Measurements from ENCODE around the gene CD4.
A peak's percentile ranks its signal among the peaks of the same experiment; 100 is the strongest.

CD4 gene

DNA sequence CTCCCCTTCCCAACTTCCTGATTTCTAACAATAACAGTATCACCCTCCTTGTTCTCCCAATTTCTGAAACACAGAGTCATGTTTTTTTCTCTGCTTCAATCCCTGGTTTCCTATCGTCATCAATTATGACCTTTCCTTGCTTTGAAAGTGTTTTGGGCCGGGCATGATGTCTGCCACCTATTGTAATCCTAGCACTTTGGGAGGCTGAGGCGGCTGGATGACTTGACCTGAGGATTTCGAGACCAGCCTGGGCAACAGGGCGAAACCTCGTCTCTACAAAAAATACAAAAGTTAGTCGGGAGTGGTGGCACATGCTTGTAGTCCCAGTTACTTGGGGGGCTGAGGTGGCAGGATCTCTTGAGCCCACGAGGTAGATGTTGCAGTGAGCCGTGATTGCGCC, 19.7 kb downstream of the CD4 start:
- Mint-ChIP-seq H3K9me3 (no peaks in the 10 kb centered on the region), H3K27ac (no peak overlapping the region), H3K4me3 (no peak overlapping the region), H3K36me3 (peaks cover 29% of the 10 kb centered on the region), H3K4me1 (peaks cover 8% of the 10 kb centered on the region)
- DNase-seq (ENCODE audit: low spot score in 2 of 2) (no peak), ATAC-seq (no peak)

DNA sequence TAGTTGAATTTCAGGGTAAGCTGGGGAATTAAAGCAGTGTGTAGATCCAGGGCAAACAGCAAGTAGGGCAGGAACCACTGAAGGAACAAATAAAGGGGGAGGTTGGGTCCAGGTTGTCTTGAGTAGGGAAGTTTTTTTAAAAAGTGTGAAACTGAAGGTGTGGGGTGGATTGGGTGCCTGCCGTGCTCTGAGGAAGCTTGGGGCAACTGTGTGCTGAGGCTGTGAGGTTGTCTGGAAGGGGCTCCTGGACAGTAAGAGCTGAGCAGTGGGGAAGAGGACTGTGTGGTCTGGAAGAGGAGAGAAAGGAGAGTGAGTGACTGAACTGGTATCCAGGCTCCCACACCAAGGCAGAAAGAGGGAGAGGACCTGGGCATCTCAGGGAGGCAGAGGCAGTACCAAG, 21.4 kb downstream of the CD4 start:
- ATAC-seq (no peak), DNase-seq (ENCODE audit: low spot score in 2 of 2) (no peak)
- H3K27ac Mint-ChIP-seq, result peak overlapping the region; percentile 44
- peaks cover 12% of the 10 kb centered on the region for H3K36me3 Mint-ChIP-seq
- H3K4me3 Mint-ChIP-seq, result no peak overlapping the region
- no peaks in the 10 kb centered on the region for H3K9me3 Mint-ChIP-seq
- peaks cover 8% of the 10 kb centered on the region for H3K4me1 Mint-ChIP-seq

DNA sequence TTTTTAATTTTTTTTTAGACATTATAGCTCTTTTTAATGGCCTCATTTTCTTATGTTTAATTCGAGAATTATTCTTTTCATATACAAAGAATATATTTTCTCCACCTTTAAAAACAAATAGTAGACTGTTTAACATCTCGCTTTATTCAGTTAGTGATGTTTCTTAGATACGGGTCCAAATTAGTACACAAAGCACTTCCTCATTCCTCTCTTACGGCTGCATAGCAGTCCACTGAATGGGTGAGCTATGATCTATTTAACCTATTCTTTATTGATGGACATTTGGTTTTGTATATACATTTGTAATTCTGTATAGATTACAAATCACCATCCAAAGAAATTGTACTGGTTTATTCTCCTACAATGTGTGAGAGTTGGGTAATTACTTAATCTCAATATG, 24.0 kb downstream of the CD4 start:
- no peak overlapping the region for H3K4me3 Mint-ChIP-seq
- H3K4me1 Mint-ChIP-seq, result peaks cover 8% of the 10 kb centered on the region
- H3K9me3 Mint-ChIP-seq, result no peaks in the 10 kb centered on the region
- H3K36me3 Mint-ChIP-seq, result peaks cover 7% of the 10 kb centered on the region
- no peak for ATAC-seq
- DNase-seq (ENCODE audit: low spot score in 2 of 2), result no peak
- no peak overlapping the region for H3K27ac Mint-ChIP-seq

DNA sequence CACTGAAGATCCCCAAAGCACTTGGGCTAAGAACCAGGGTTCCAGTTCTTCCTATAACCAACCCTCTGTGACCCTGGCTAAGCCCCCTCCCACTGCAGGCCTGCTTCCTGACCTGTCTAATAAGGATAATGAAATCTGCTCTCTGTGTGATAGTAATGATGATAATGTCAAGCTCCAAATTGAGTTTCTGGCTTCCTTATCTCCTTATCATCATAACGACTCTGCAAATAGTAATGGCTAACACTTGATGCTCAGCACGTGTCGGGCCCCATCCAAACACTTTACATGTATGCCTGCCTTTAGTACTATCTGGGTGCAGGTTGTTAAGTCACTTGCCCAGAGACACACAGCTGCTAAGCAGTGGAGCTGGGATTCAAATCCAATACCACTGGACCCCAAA, 27.3 kb downstream of the CD4 start:
- Mint-ChIP-seq H3K27ac (no peak overlapping the region), H3K36me3 (peaks cover 4% of the 10 kb centered on the region), H3K4me1 (peaks cover 9% of the 10 kb centered on the region), H3K4me3 (no peak overlapping the region), H3K9me3 (no peaks in the 10 kb centered on the region)
- DNase-seq (ENCODE audit: low spot score in 2 of 2) (no peak), ATAC-seq (no peak)

DNA sequence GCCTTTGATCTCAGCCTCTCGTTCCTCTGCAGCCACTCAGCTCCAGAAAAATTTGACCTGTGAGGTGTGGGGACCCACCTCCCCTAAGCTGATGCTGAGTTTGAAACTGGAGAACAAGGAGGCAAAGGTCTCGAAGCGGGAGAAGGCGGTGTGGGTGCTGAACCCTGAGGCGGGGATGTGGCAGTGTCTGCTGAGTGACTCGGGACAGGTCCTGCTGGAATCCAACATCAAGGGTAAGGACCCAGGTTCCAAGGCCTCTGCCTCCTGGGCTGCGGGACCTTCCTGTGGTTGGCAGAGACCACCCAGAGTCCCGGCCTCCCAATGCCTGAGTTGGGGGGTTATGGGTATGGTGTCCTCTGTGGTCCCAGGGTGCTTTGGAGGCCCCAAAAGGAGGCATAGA, 27.8 kb downstream of the CD4 start:
- H3K27ac Mint-ChIP-seq, result no peak overlapping the region
- ATAC-seq, result no peak
- no peak for DNase-seq (ENCODE audit: low spot score in 2 of 2)
- H3K36me3 Mint-ChIP-seq, result peaks cover 4% of the 10 kb centered on the region
- no peak overlapping the region for H3K4me3 Mint-ChIP-seq
- H3K9me3 Mint-ChIP-seq, result no peaks in the 10 kb centered on the region
- H3K4me1 Mint-ChIP-seq, result peaks cover 13% of the 10 kb centered on the region

DNA sequence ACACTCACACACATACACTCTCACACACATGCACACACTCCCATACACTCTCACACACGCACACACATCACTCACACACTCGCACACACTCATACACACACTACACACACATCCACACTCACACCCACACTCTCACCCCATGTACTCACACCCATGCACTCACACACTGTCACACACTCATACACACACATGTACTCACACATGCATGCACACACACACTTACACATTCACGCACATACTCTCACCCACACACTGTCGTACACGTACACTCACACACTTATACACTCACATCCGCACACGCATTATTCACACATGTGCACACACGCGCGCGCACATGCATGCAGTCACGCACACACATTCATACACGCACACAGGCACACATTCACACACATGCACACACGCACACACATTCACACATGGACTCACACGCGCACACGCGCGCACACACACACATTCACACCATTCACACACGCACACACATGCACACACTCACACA, 28.4 kb downstream of the CD4 start:
- peaks cover 17% of the 10 kb centered on the region for H3K4me1 Mint-ChIP-seq
- DNase-seq (ENCODE audit: low spot score in 2 of 2) (no peak), ATAC-seq (no peak)
- peaks cover 4% of the 10 kb centered on the region for H3K36me3 Mint-ChIP-seq
- H3K27ac Mint-ChIP-seq, result no peak overlapping the region
- no peak overlapping the region for H3K4me3 Mint-ChIP-seq
- no peaks in the 10 kb centered on the region for H3K9me3 Mint-ChIP-seq

DNA sequence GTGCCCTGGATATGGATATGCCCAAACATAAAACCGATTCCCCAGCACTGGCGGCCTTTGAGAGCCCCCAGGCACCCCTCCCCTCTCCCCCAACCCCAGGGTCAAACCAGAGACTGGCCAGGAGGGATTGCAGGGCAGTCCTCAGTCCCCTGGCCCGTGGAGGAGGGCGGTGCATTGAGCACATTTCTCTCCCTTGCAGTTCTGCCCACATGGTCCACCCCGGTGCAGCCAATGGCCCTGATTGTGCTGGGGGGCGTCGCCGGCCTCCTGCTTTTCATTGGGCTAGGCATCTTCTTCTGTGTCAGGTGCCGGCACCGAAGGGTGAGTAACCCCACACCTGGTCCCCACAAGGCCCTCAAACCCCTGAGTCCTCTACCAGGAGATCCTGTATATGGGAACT, 28.9 kb downstream of the CD4 start:
- ATAC-seq, result no peak
- no peaks in the 10 kb centered on the region for H3K9me3 Mint-ChIP-seq
- no peak for DNase-seq (ENCODE audit: low spot score in 2 of 2)
- no peak overlapping the region for H3K27ac Mint-ChIP-seq
- peaks cover 4% of the 10 kb centered on the region for H3K36me3 Mint-ChIP-seq
- H3K4me1 Mint-ChIP-seq, result peaks cover 17% of the 10 kb centered on the region
- no peak overlapping the region for H3K4me3 Mint-ChIP-seq

DNA sequence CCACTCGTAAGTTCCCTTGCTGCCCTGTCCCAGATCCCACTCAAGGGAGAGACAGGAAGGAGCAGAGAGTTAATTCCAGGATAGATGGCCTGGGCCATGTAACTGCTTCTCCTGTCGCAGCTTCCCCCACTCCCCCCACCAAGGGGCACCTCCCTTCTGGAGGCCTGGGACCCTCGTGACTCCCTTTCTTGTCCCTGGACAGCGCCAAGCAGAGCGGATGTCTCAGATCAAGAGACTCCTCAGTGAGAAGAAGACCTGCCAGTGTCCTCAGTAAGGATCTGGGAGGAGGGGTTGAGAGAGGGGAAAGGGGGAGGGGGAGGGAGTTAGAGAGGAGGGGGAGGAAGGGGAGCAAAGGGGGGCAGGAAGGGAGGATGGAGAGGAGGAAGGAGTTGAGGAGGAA, 29.3 kb downstream of the CD4 start:
- Mint-ChIP-seq H3K9me3 (no peaks in the 10 kb centered on the region), H3K4me1 (peaks cover 17% of the 10 kb centered on the region), H3K4me3 (no peak overlapping the region), H3K36me3 (peaks cover 4% of the 10 kb centered on the region), H3K27ac (no peak overlapping the region)
- no peak for DNase-seq (ENCODE audit: low spot score in 2 of 2)
- no peak for ATAC-seq

DNA sequence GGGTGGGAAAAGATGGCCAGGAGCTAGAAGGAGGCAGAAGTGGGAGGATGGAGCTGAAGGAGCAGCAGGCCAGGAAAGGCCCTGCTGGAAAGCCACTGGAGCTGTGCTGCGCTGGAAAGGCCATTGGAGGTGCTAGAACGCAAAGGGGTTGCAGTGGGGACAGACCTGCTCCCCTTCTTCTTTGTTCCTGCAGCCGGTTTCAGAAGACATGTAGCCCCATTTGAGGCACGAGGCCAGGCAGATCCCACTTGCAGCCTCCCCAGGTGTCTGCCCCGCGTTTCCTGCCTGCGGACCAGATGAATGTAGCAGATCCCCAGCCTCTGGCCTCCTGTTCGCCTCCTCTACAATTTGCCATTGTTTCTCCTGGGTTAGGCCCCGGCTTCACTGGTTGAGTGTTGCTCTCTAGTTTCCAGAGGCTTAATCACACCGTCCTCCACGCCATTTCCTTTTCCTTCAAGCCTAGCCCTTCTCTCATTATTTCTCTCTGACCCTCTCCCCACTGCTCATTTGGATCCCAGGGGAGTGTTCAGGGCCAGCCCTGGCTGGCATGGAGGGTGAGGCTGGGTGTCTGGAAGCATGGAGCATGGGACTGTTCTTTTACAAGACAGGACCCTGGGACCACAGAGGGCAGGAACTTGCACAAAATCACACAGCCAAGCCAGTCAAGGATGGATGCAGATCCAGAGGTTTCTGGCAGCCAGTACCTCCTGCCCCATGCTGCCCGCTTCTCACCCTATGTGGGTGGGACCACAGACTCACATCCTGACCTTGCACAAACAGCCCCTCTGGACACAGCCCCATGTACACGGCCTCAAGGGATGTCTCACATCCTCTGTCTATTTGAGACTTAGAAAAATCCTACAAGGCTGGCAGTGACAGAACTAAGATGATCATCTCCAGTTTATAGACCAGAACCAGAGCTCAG, 30.0 kb downstream of the CD4 start:
- peaks cover 17% of the 10 kb centered on the region for H3K4me1 Mint-ChIP-seq
- ATAC-seq (no peak), DNase-seq (ENCODE audit: low spot score in 2 of 2) (no peak)
- peaks cover 4% of the 10 kb centered on the region for H3K36me3 Mint-ChIP-seq
- H3K9me3 Mint-ChIP-seq, result no peaks in the 10 kb centered on the region
- no peak overlapping the region for H3K4me3 Mint-ChIP-seq
- no peak overlapping the region for H3K27ac Mint-ChIP-seq

DNA sequence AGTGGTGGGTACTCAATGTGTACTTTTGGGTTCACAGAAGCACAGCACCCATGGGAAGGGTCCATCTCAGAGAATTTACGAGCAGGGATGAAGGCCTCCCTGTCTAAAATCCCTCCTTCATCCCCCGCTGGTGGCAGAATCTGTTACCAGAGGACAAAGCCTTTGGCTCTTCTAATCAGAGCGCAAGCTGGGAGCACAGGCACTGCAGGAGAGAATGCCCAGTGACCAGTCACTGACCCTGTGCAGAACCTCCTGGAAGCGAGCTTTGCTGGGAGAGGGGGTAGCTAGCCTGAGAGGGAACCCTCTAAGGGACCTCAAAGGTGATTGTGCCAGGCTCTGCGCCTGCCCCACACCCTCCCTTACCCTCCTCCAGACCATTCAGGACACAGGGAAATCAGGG, 30.8 kb downstream of the CD4 start:
- no peak for ATAC-seq
- H3K4me3 Mint-ChIP-seq, result no peak overlapping the region
- DNase-seq (ENCODE audit: low spot score in 2 of 2), result no peak
- H3K36me3 Mint-ChIP-seq, result peaks cover 4% of the 10 kb centered on the region
- no peaks in the 10 kb centered on the region for H3K9me3 Mint-ChIP-seq
- H3K4me1 Mint-ChIP-seq, result peaks cover 22% of the 10 kb centered on the region
- H3K27ac Mint-ChIP-seq, result peak overlapping the region; percentile 77

DNA sequence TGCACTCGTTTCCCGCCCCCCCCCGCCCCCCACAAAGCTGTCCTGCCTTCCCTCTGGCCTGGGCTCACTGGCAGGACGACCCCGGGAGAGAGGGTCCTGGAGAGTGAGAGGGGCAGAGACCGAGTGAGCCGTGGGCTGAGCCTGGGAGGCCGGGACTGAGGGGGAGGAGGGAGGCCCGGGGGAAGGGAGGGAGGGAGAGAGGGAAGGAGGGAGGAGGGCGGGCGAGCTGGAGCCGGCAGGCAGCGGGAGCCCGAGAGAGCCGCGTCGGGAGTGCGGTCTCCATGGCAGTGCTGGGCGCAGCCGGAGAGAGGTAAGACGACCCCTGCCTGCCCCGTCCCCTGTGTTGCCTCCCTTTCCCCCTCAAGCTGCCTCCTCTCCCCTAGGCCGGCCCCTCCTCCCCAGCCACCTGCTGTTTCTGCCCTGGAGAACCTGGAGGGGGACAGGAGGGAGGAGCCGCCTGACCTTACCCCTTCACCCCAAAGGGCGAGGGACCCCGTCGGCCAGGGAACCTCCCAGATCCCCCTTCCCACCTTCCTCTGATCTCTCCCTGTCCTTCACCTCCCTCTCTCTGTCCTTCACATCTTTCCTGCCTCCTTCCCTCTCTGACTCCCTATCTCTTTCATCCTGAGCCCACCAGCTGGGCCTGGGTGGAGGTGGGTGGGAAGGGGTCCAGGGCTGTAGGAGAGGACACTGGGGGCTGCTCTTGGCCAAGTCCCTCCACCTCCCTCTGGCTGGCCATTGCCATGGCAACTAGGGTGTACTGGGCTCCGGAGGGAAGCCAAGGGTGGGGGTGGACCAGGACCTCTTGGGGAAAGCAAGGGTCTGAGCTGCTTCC, 32.5 kb downstream of the CD4 start, which contains the start of gene GPR162:
Gene GPR162, plus strand, starts transcription at position 231 of the 835 bp plus-strand sequence. CDS start 2,078 bp downstream, outside the sequence.
- DNase-seq (ENCODE audit: low spot score in 2 of 2) (no peak), ATAC-seq (no peak)
- Mint-ChIP-seq H3K9me3 (no peaks in the 10 kb centered on the region), H3K4me3 (peak within 1 kb of the TSS; percentile 56), H3K4me1 (peaks cover 33% of the 10 kb centered on the region), H3K36me3 (peaks cover 4% of the 10 kb centered on the region), H3K27ac (peak within 1 kb of the TSS; percentile 77)

DNA sequence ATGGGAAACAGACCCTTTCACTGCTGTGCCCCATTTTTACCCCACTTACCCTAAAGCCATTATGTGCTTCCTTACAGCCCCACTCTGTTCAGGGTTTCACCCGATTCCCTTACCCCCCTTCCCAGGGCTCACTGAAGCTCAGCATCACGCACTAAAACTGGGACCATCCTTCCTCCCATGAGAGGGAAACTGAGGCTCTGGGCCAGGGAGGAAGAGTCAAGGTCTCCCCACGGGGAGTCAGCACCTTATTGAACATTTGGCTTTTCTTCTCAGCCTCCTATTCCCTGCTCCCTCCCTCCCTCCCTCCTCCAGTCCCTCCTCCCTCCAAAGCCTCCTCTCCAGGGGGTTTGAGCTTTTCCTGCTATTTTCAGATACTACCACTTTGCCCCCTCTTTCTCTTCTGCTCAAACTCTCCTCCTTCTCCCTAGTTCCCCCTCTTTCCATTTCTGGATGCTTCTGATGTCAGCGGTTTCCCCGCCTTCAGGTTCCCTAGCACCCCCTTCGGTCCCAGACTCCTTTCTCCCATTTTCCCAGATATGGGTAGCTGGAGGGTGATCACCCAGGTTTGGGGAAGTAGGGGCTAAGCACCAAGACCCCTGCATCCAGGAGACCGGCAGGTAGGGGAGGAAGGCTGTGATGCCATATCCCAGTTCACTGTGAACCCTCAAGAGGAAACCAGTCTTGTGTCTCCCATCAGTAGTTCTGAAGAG, 33.3 kb downstream of the CD4 start:
- Mint-ChIP-seq H3K4me3 (peak overlapping the region; percentile 56), H3K36me3 (peaks cover 4% of the 10 kb centered on the region), H3K27ac (peak overlapping the region; percentile 53), H3K9me3 (no peaks in the 10 kb centered on the region), H3K4me1 (peaks cover 40% of the 10 kb centered on the region)
- no peak for DNase-seq (ENCODE audit: low spot score in 2 of 2)
- ATAC-seq, result no peak

DNA sequence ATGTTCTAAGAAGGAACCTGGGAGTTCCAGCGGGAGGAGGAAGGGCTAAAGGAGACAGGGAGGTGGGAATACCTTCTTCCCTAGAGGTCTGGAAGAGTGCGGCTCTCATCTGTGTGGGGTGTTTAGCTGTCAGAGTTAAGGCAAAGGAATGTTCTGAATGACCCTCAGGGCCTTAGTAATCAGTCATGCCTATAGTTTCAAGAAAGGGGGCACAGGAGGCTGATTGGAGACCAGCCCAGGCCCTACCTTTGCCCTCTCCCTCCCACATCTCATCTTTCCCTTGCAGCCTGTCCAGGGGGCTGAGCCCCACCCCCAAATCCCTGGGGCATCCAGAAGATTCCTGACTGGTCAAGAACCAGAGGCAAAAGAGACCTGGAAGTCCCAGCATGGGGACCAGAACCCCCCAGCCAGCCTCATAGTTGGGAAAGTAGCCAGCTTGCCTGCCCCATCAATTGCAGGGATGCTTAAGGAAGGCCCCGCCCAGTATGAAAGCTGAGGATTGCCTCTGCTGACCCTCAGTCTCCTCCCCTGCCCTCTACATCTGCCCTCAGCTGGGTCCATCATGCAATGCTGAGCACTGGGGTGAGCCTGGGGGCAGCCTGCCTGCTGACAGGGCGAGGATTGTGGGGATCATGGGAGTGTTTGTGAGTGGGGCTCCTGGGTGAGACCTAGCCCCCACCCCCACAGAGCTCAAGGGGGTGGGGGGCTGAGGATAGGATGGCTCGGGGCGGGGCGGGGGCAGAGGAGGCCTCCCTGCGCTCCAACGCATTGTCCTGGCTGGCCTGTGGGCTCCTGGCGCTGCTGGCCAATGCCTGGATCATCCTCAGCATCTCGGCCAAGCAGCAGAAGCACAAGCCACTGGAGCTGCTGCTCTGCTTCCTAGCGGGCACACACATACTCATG, 34.1 kb downstream of the CD4 start:
- Mint-ChIP-seq H3K9me3 (no peaks in the 10 kb centered on the region), H3K4me1 (peaks cover 48% of the 10 kb centered on the region), H3K36me3 (peaks cover 4% of the 10 kb centered on the region), H3K4me3 (no peak overlapping the region), H3K27ac (no peak overlapping the region)
- DNase-seq (ENCODE audit: low spot score in 2 of 2) (no peak), ATAC-seq (no peak)

DNA sequence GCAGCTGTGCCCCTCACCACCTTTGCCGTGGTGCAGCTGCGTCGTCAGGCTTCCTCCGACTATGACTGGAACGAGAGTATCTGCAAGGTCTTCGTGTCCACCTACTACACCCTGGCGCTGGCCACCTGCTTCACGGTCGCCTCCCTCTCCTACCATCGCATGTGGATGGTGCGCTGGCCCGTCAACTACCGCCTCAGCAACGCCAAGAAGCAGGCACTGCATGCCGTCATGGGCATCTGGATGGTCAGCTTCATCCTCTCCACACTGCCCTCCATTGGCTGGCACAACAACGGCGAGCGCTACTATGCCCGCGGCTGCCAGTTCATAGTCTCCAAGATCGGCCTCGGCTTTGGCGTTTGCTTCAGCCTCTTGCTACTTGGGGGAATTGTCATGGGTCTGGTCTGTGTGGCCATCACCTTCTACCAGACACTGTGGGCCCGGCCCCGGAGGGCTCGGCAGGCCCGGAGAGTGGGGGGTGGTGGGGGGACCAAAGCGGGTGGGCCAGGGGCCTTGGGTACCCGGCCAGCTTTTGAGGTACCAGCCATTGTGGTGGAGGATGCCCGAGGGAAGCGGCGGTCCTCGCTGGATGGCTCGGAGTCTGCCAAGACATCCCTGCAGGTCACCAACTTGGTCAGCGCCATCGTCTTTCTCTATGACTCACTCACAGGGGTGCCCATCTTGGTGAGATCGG, 34.9 kb downstream of the CD4 start:
- Mint-ChIP-seq H3K36me3 (peaks cover 7% of the 10 kb centered on the region), H3K9me3 (no peaks in the 10 kb centered on the region), H3K27ac (no peak overlapping the region), H3K4me3 (no peak overlapping the region), H3K4me1 (peaks cover 55% of the 10 kb centered on the region)
- DNase-seq (ENCODE audit: low spot score in 2 of 2), result no peak
- no peak for ATAC-seq
